HUES64 (cell line): ENCODE measurements around the gene HORMAD1.
"Not testable (repeated sequence)": the region's sequence is repeated elsewhere in the genome, so short reads cannot be mapped to it uniquely, and the experiment has no call there.

ENCODE experiments used
- H3K27ac ChIP-seq: 2 replicates; pipeline ENCODE4 v1.7.0; 2013; ENCODE audit warnings: low read depth, low read length, inconsistent platforms
- H3K27me3 ChIP-seq: 2 replicates; pipeline ENCODE4 v1.6.1; 2013; ENCODE audit warnings: mild to moderate bottlenecking, low read length; ENCODE audit not compliant: insufficient read depth
- H3K36me3 ChIP-seq: 2 replicates; pipeline ENCODE4 v1.6.1; 2013; ENCODE audit warnings: mild to moderate bottlenecking, low read length; ENCODE audit not compliant: insufficient read depth
- H3K4me1 ChIP-seq: 2 replicates; pipeline ENCODE4 v1.6.1; 2013; ENCODE audit warnings: mild to moderate bottlenecking, low read length, moderate library complexity; ENCODE audit not compliant: insufficient read depth
- H3K4me3 ChIP-seq: 2 replicates; pipeline ENCODE4 v1.5.1; 2013; ENCODE audit warnings: mild to moderate bottlenecking, low read length, moderate library complexity
- H3K9ac ChIP-seq: 2 replicates; pipeline ENCODE4 v1.6.1; 2013; ENCODE audit warnings: mild to moderate bottlenecking, low read depth, low read length
- H3K9me3 ChIP-seq: 2 replicates; pipeline ENCODE4 v1.6.1; 2013; ENCODE audit warnings: low read depth, low read length; ENCODE audit not compliant: insufficient read depth
- WGBS: fragments of 150-250, 120-280 bp; methylation state at CpG from one replicate; pipeline ENCODE4 v1.1.7; 2013; ENCODE audit warnings: missing lambda C conversion rate; 5-methylcytosine and 5-hydroxymethylcytosine counted together

HORMAD1 gene

GRCh38 chr1:150662811-150663210, 57.9 kb downstream of the HORMAD1 start:
- Histone ChIP-seq H3K27ac (no peak overlapping the region), H3K4me1 (no peaks in the 10 kb centered on the region), H3K4me3 (no peak overlapping the region), H3K9ac (no peak overlapping the region), H3K27me3 (no peaks in the 10 kb centered on the region), H3K9me3 (0 out of 2 replicates have a peak, but pooled peaks cover 4% of the 10 kb centered on the region), H3K36me3 (peaks cover 50% of the 10 kb centered on the region)
- WGBS = 95% methylated on average over 9 of the region's 9 CpGs

GRCh38 chr1:150661156-150661555, 59.5 kb downstream of the HORMAD1 start:
- H3K36me3 ChIP-seq = peaks cover 47% of the 10 kb centered on the region
- H3K4me1 ChIP-seq = no peaks in the 10 kb centered on the region
- no peak overlapping the region for H3K9ac ChIP-seq
- H3K4me3 ChIP-seq = no peak overlapping the region
- H3K27ac ChIP-seq = no peak overlapping the region
- 0 out of 2 replicates have a peak, but pooled peaks cover 4% of the 10 kb centered on the region for H3K9me3 ChIP-seq
- no peaks in the 10 kb centered on the region for H3K27me3 ChIP-seq
- 95% methylated on average over 3 of the region's 5 CpGs for WGBS

DNA sequence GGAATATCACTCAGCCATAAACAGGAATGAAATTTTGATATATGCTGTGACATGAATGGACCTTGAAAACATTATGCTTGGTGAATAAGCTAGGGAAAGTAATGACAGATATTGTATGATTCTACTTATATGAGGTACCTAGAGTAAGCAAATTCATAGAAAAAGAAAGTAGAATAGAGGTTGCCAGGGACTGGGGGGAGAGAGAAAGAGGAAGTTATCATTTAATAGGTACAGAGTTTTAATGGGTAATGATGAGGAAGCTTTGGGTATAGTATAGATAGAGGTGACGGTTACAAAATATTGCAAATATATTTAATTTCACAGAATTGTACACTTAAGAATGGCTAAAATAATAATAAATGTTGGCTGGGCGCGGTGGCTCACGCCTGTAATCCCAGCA, 60.1 kb downstream of the HORMAD1 start:
- Histone ChIP-seq H3K9me3 (0 out of 2 replicates have a peak, but pooled peaks cover 4% of the 10 kb centered on the region), H3K36me3 (peaks cover 49% of the 10 kb centered on the region)
- WGBS = 86% methylated on average over 4 of the region's 4 CpGs

GRCh38 chr1:150657064-150657463, 63.6 kb downstream of the HORMAD1 start:
- 95% methylated on average over 4 of the region's 4 CpGs for WGBS
- not testable (repeated sequence) for H3K4me1 ChIP-seq, H3K27ac ChIP-seq, H3K9me3 ChIP-seq, H3K4me3 ChIP-seq, H3K9ac ChIP-seq, H3K27me3 ChIP-seq
- H3K36me3 ChIP-seq = peaks cover 39% of the 10 kb centered on the region

More for the DNA sequence above, 60.1 kb downstream of the HORMAD1 start:
- Histone ChIP-seq H3K27ac (no peak overlapping the region), H3K9ac (no peak overlapping the region), H3K27me3 (no peaks in the 10 kb centered on the region), H3K4me1 (no peaks in the 10 kb centered on the region), H3K4me3 (no peak overlapping the region)

- not testable (repeated sequence) for H3K9me3 ChIP-seq, H3K27ac ChIP-seq, H3K4me3 ChIP-seq, H3K9ac ChIP-seq, H3K4me1 ChIP-seq, H3K27me3 ChIP-seq
- H3K36me3 ChIP-seq = peaks cover 27% of the 10 kb centered on the region
- WGBS = 96% methylated on average over 10 of the region's 10 CpGs
Measured at GRCh38 chr1:150654635-150655034, 66.1 kb downstream of the HORMAD1 start.

GRCh38 chr1:150650193-150650592, 70.5 kb downstream of the HORMAD1 start:
- Histone ChIP-seq H3K9me3 (no peaks in the 10 kb centered on the region), H3K9ac (no peak overlapping the region), H3K27ac (no peak overlapping the region), H3K4me1 (peaks cover 11% of the 10 kb centered on the region; the same call in 1 of the 2 replicates), H3K27me3 (no peaks in the 10 kb centered on the region), H3K4me3 (no peak overlapping the region), H3K36me3 (peaks cover 56% of the 10 kb centered on the region)
- WGBS = 86% methylated on average over 1 of the region's 1 CpG

DNA sequence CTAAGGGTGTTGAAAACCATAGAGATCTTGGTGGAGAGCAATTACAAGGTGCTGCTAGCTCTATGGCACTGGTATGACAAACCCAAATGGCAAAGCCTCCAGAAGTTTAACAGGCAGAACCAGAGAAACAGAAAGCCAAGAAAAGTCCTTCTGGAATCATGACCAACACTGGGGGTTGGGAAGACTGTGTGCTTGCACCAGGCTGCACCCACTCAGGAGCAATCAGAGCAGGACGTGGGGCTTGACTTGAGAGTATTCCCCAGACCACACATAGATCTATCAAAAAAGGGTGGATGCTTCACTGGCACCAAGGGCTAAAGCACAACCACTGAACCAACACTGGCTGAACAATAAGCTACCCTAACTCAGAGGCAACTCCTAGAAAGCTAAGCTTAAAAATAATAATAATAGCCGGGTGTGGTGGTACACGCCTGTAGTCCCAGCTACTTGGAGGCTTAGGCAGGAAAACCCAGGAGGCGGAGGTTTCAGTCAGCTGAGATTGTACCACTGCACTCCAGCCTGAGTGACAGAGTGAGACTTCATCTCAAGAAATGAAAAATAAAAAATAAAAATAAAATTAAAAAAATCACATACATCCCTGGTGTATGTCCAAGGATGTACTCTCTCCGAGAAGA, 71.1 kb downstream of the HORMAD1 start:
- H3K9me3 ChIP-seq = no peaks in the 10 kb centered on the region
- H3K9ac ChIP-seq = no peak overlapping the region
- 89% methylated on average over 5 of the region's 5 CpGs for WGBS
- no peak overlapping the region for H3K27ac ChIP-seq
- peaks cover 59% of the 10 kb centered on the region for H3K36me3 ChIP-seq
- peaks cover 11% of the 10 kb centered on the region; the same call in 1 of the 2 replicates for H3K4me1 ChIP-seq
- H3K4me3 ChIP-seq = no peak overlapping the region
- no peaks in the 10 kb centered on the region for H3K27me3 ChIP-seq
